H1 (cell line): ENCODE measurements around the gene ABHD8. TPM values are rescaled to one million over a fixed set of nuclear protein-coding genes. Genes with fewer than 3 reads are reported as not detected.

Experiments used
- CTCF ChIA-PET: fragments of 300-600 bp; sonication (Branson Sonifier 250); formaldehyde crosslinking; loops from one replicate; lab custom pipeline; 2021; ENCODE audit not compliant: partially characterized antibody; lab: Charles Lee
- POLR2A ChIA-PET: fragments of 300-600 bp; sonication (Branson Sonifier 250); formaldehyde crosslinking; loops from one replicate; lab custom pipeline; 2021; ENCODE audit warnings: inconsistent platforms; ENCODE audit not compliant: partially characterized antibody; lab: Charles Lee
- DNase-seq, 2 experiments: peaks; one replicate each; pipeline versions ENCODE4 v3.0.0 to v3.0.0-alpha.2; 2010 to 2022; ENCODE audit warnings: low spot score in 2 of 2, low read depth in 1 of 2, mixed read lengths in 1 of 2
- FAIRE-seq: peaks from 2 replicates; lab custom pipeline; 2011; peaks lifted over from hg19 to GRCh38; lab: Jason Lieb, UNC
- H2AFZ ChIP-seq: 2 replicates; pipeline ENCODE4 v1.8.1; 2012; ENCODE audit warnings: low read length, inconsistent platforms
- H2AK5ac ChIP-seq: 2 replicates; pipeline ENCODE4 v1.6.1; 2013; ENCODE audit warnings: low read depth, low read length
- H2BK120ac ChIP-seq: replicated peaks from 2 replicates; pipeline ENCODE3; 2013; ENCODE audit warnings: low read depth, low read length, inconsistent platforms
- H2BK12ac ChIP-seq: 2 replicates; pipeline ENCODE4 v1.6.1; 2013; ENCODE audit warnings: low read depth, low read length
- H2BK15ac ChIP-seq: 2 replicates; pipeline ENCODE4 v1.6.1; 2013; ENCODE audit warnings: low read length
- H2BK20ac ChIP-seq: 2 replicates; pipeline ENCODE4 v1.6.1; 2013; ENCODE audit warnings: low read length
- H2BK5ac ChIP-seq: 2 replicates; pipeline ENCODE4 v1.6.1; 2013; ENCODE audit warnings: low read depth, low read length
- H3K14ac ChIP-seq: 2 replicates; pipeline ENCODE4 v1.6.1; 2013; ENCODE audit warnings: inconsistent platforms; ENCODE audit not compliant: insufficient read length
- H3K18ac ChIP-seq: 2 replicates; pipeline ENCODE4 v1.6.1; 2013; ENCODE audit warnings: low read length; ENCODE audit errors: extremely low read depth
- H3K23ac ChIP-seq: 2 replicates; pipeline ENCODE4 v1.6.1; 2013; ENCODE audit warnings: inconsistent platforms; ENCODE audit not compliant: insufficient read length
- H3K23me2 ChIP-seq: 2 replicates; pipeline ENCODE4 v1.6.1; 2013; ENCODE audit warnings: low read depth, low read length
- H3K27ac ChIP-seq: 2 replicates; pipeline ENCODE4 v1.6.1; 2011; ENCODE audit warnings: low read depth, low read length, inconsistent platforms
- H3K27me3 ChIP-seq, 4 experiments: replicated peaks in 1 of 4; 1 replicate in 1 of 4; 2 replicates in 3 of 4; pipeline versions ENCODE4 v1.6.1 to v1.8.1; 2011 to 2013; ENCODE audit warnings: low read length in 3 of 4, mild to moderate bottlenecking in 3 of 4, inconsistent platforms in 2 of 4, mixed read lengths in 2 of 4, moderate library complexity in 1 of 4; ENCODE audit not compliant: control insufficient read depth in 3 of 4, insufficient read depth in 3 of 4; ENCODE audit errors: extremely low read depth in 1 of 4
- H3K36me3 ChIP-seq, 4 experiments: 2 replicates each; pipeline versions ENCODE4 v1.6.1 to v1.8.1; 2011 to 2013; ENCODE audit warnings: mild to moderate bottlenecking in 4 of 4, low read length in 3 of 4, moderate library complexity in 2 of 4, control low read depth in 1 of 4, inconsistent platforms in 1 of 4; ENCODE audit not compliant: insufficient read depth in 4 of 4, control insufficient read depth in 2 of 4
- H3K4ac ChIP-seq: replicated peaks from 2 replicates; pipeline ENCODE3; 2013; ENCODE audit warnings: low read length, low read depth, mixed read lengths, inconsistent platforms; ENCODE audit not compliant: insufficient read length
- H3K4me1 ChIP-seq, 4 experiments: replicated peaks in 1 of 4; 1 replicate in 1 of 4; 2 replicates in 3 of 4; pipeline versions ENCODE4 v1.6.1 to v1.8.1; 2011 to 2013; ENCODE audit warnings: low read length in 3 of 4, inconsistent platforms in 2 of 4, mixed read lengths in 1 of 4; ENCODE audit not compliant: insufficient read depth in 4 of 4, control insufficient read depth in 3 of 4
- H3K4me2 ChIP-seq, 2 experiments: 2 replicates each; pipeline versions ENCODE4 v1.6.1 to v1.8.1; 2011 to 2013; ENCODE audit warnings: low read depth in 2 of 2, low read length in 2 of 2, control low read depth in 1 of 2, inconsistent platforms in 1 of 2, mild to moderate bottlenecking in 1 of 2; ENCODE audit not compliant: insufficient read depth in 1 of 2
- H3K4me3 ChIP-seq, 4 experiments: fragments of 200-600, 300-600 bp in 1 of 4; sonication (generic), shearing (Covaris generic), sonication (Bioruptor Twin) in 1 of 4; 2 replicates each; pipeline versions ENCODE4 v1.5.1 to v1.8.1; 2011 to 2016; ENCODE audit warnings: low read length in 4 of 4, low read depth in 3 of 4, control low read depth in 2 of 4, inconsistent platforms in 2 of 4, mild to moderate bottlenecking in 2 of 4, mixed read lengths in 1 of 4, moderate library complexity in 1 of 4; ENCODE audit not compliant: insufficient read depth in 2 of 4; ENCODE audit errors: extremely low read depth in 1 of 4
- H3K56ac ChIP-seq: replicated peaks from 2 replicates; pipeline ENCODE3; 2013; ENCODE audit warnings: low read depth, mild to moderate bottlenecking, mixed read lengths, low read length, inconsistent platforms; ENCODE audit not compliant: insufficient read length
- H3K79me1 ChIP-seq: 2 replicates; pipeline ENCODE4 v1.6.1; 2013; ENCODE audit warnings: low read depth, low read length, control low read depth
- H3K79me2 ChIP-seq, 2 experiments: 2 replicates each; pipeline versions ENCODE4 v1.6.1 to v1.8.1; 2012 to 2013; ENCODE audit warnings: low read length in 2 of 2, mild to moderate bottlenecking in 2 of 2, inconsistent platforms in 1 of 2; ENCODE audit not compliant: insufficient read depth in 2 of 2, control insufficient read depth in 1 of 2
- H3K9ac ChIP-seq, 4 experiments: replicated peaks in 1 of 4; 1 replicate in 1 of 4; 2 replicates in 3 of 4; pipeline versions ENCODE4 v1.6.1 to v1.8.1; 2011 to 2013; ENCODE audit warnings: low read depth in 3 of 4, low read length in 3 of 4, control low read depth in 2 of 4, mild to moderate bottlenecking in 2 of 4, moderate library complexity in 2 of 4, inconsistent platforms in 1 of 4; ENCODE audit errors: extremely low read depth in 1 of 4
- H3K9me3 ChIP-seq, 2 experiments: 2 replicates each; pipeline versions ENCODE4 v1.6.1 to v1.8.1; 2012 to 2013; ENCODE audit warnings: mild to moderate bottlenecking in 2 of 2, moderate library complexity in 2 of 2, control low read depth in 1 of 2, inconsistent platforms in 1 of 2, low read depth in 1 of 2, low read length in 1 of 2, mixed read lengths in 1 of 2; ENCODE audit not compliant: insufficient read depth in 2 of 2
- H4K20me1 ChIP-seq, 2 experiments: replicated peaks in 1 of 2; 2 replicates each; pipeline versions ENCODE3 to v1.8.1; 2011 to 2013; ENCODE audit warnings: inconsistent platforms in 2 of 2, low read length in 2 of 2, mild to moderate bottlenecking in 1 of 2; ENCODE audit not compliant: insufficient read depth in 2 of 2, control insufficient read depth in 1 of 2
- H4K5ac ChIP-seq: 2 replicates; pipeline ENCODE4 v1.6.1; 2013; ENCODE audit warnings: low read length, low read depth, mixed read lengths, inconsistent platforms; ENCODE audit not compliant: insufficient read length
- H4K8ac ChIP-seq: 2 replicates; pipeline ENCODE4 v1.8.0; 2013; ENCODE audit warnings: mild to moderate bottlenecking, moderate library complexity, low read length, inconsistent platforms; ENCODE audit not compliant: insufficient read depth; ENCODE audit errors: extremely low read depth
- H4K91ac ChIP-seq: replicated peaks from 2 replicates; pipeline ENCODE3; 2013; ENCODE audit warnings: low read length, mixed read lengths, inconsistent platforms; ENCODE audit not compliant: insufficient read length
- BACH1 ChIP-seq: IDR thresholded peaks from 2 replicates; pipeline ENCODE4 v1.6.1; 2012; ENCODE audit warnings: low read length, improper control_type of control experiment
- E2F6 ChIP-seq: IDR thresholded peaks from 2 replicates; pipeline ENCODE4 v1.6.1; 2012; ENCODE audit warnings: inconsistent platforms
- GABPA ChIP-seq: IDR thresholded peaks from 2 replicates; pipeline ENCODE4 v1.6.1; 2011; ENCODE audit warnings: mild to moderate bottlenecking, low read length, moderate library complexity, borderline replicate concordance; ENCODE audit not compliant: insufficient read depth
- JUN ChIP-seq: IDR thresholded peaks from 2 replicates; pipeline ENCODE4 v1.6.1; 2011; ENCODE audit warnings: low read depth, mild to moderate bottlenecking, improper control_type of control experiment, low read length
- RXRA ChIP-seq: IDR thresholded peaks from 2 replicates; pipeline ENCODE4 v1.6.1; 2011; ENCODE audit warnings: low read depth, mild to moderate bottlenecking, low read length, moderate library complexity; ENCODE audit not compliant: insufficient read depth
- SAP30 ChIP-seq: fragments of 300-600 bp; sonication (generic); IDR thresholded peaks from 2 replicates; pipeline ENCODE4 v1.7.1; 2012; ENCODE audit warnings: low read length, moderate library complexity, mild to moderate bottlenecking, inconsistent platforms; ENCODE audit not compliant: insufficient read depth, insufficient replicate concordance
- SIN3A ChIP-seq, 2 experiments: IDR thresholded peaks in 1 of 2; conservative IDR thresholded peaks in 1 of 2; 2 replicates each; pipeline ENCODE4 v1.6.1; 2011 to 2012; ENCODE audit warnings: low read length in 2 of 2, improper control_type of control experiment in 1 of 2, low read depth in 1 of 2, mild to moderate bottlenecking in 1 of 2
- SP1 ChIP-seq: IDR thresholded peaks from 2 replicates; pipeline ENCODE4 v1.6.1; 2011; ENCODE audit warnings: low read depth, low read length
- SP4 ChIP-seq: IDR thresholded peaks from 2 replicates; pipeline ENCODE4 v1.6.1; 2012; ENCODE audit warnings: low read length, inconsistent platforms
- WGBS, 2 experiments: shearing (Covaris generic) in 1 of 2; methylation state at CpG; one replicate each; pipeline versions ENCODE4 v1.1.6 to v1.1.7; 2013 to 2015; ENCODE audit warnings: low lambda C conversion rate in 2 of 2, mixed read lengths in 2 of 2, inconsistent platforms in 1 of 2, low coverage in 1 of 2, missing lambda C conversion rate in 1 of 2; ENCODE audit not compliant: insufficient replicate concordance in 2 of 2, insufficient coverage in 1 of 2, insufficient read length in 1 of 2; ENCODE audit errors: extremely low coverage in 1 of 2, missing lambda C conversion rate in 1 of 2; 5-methylcytosine and 5-hydroxymethylcytosine counted together
- polyA plus RNA-seq, 7 experiments: library from polyadenylated mRNA; depleted of rRNA in 3 of 7; stranded (reverse) in 5 of 7; unstranded in 2 of 7; fragments of >200 nt in 5 of 7; fragments of 200-250 nt in 2 of 7; gene quantifications; 1 replicate in 5 of 7; 2 replicates in 1 of 7; 4 replicates in 1 of 7; pipeline versions ENCODE4 v1.2.1 to v1.2.3, GENCODE V29; 2011 to 2013; ENCODE audit warnings: missing spikeins in 2 of 7, mixed read lengths in 2 of 7
- total RNA-seq: library from RNA; stranded (reverse); fragmentation: NEBNext Ultra II Directional; extraction: Animal tissue kit (Norgen Biotek cat#: 25700); gene quantifications from 2 replicates; pipeline ENCODE4 v1.2.1, GENCODE V29; 2021

Gene ABHD8
- total and polyA plus RNA-seq, 2 of the 8 experiments (the other 6 are each of a cell fraction or from before 2014, with no cell fraction given), result 11.3 to 18.7 TPM

GRCh38 chr19:17309198-17309964 lies 6.2 kb upstream of the ABHD8 start, which contains the start of gene DDA1:
DDA1 (plus strand) TSS chr19:17309563; CDS start chr19:17309655, 92 bp downstream.
- DNase-seq (peak; percentile 95 to 99), FAIRE-seq (peak; percentile 96)
- ChIA-PET CTCF (interaction anchor here (0.8 to 2.4 kb wide), 13 partner anchors 8 to 211 kb away, joined by 3 to 13 read pairs (median 3); partner anchors contain the start of gene USE1), POLR2A (interaction anchor here (0.7 to 18.5 kb wide), 16 partner anchors 9 to 129 kb away, joined by 3 to 329 read pairs (median 3); partner anchors contain the start of genes ANO8, BABAM1, CCDC194 and USE1)
- Histone ChIP-seq H3K4me1 (peaks cover 5 to 14% (median 7%) of the 10 kb centered on the region in 4 experiments; a peak in 6 of 7 replicates), H2BK5ac (peak within 1 kb of the TSS; percentile 84), H2BK15ac (no peak within 1 kb of the TSS), H3K79me1 (peaks cover 21% of the 10 kb centered on the region), H3K18ac (peak within 1 kb of the TSS; percentile 78), H2BK20ac (no peak within 1 kb of the TSS), H4K8ac (peak within 1 kb of the TSS; percentile 93), H3K4me3 (peak within 1 kb of the TSS; percentile 76 to 92 (median 80)), H3K9me3 (no peaks in the 10 kb centered on the region), H3K4ac (peak within 1 kb of the TSS; percentile 50), H3K23ac (no peak within 1 kb of the TSS), H2AK5ac (no peak within 1 kb of the TSS; the same call in 1 of the 2 replicates), H3K27me3 (no peaks in the 10 kb centered on the region), H2AFZ (no peak within 1 kb of the TSS), H3K4me2 (peak within 1 kb of the TSS; percentile 72 to 82), H4K91ac (peak within 1 kb of the TSS; percentile 63), H3K36me3 (peaks cover under 1 to 7% (median 4%) of the 10 kb centered on the region in 4 experiments), H3K14ac (no peak within 1 kb of the TSS), H2BK120ac (no peak within 1 kb of the TSS), H3K79me2 (peaks cover 8 to 36% of the 10 kb centered on the region in 2 experiments; a peak in 3 of 4 replicates), H3K56ac (peak within 1 kb of the TSS; percentile 70), H3K9ac (peak within 1 kb of the TSS; percentile 55 to 71 (median 65)), H4K20me1 (peaks cover 0 to 14% of the 10 kb centered on the region in 2 experiments), H4K5ac (peak within 1 kb of the TSS; percentile 45), H3K23me2 (peaks cover 9% of the 10 kb centered on the region), H3K27ac (peak within 1 kb of the TSS; percentile 27; the same call in 1 of the 2 replicates), H2BK12ac (0 out of 2 replicates have a peak within 1 kb of the TSS, but pooled peaks have one; percentile 12)
- WGBS, 2 experiments, result 1% methylated on average over 46 of the region's 46 CpGs; no CpG with 5 or more reads in 1 of the 2 experiments
- TF ChIP-seq SP1, result peak; percentile 100
- peak; percentile 49 for TF ChIP-seq SAP30
- no peak for TF ChIP-seq E2F6
- peak; percentile 37 to 56; a peak in 2 of 4 replicates for TF ChIP-seq SIN3A (conservative IDR thresholded peaks at IDR 0.05 in 1 of 2, IDR thresholded peaks at IDR 0.05 in 1 of 2; ENCODE audit: low read depth in 1 of 2, low read length in 2 of 2)
- no peak for TF ChIP-seq BACH1
- TF ChIP-seq GABPA, result peak; percentile 85; the same call in 1 of the 2 replicates
- TF ChIP-seq JUN, result no peak
- no peak for TF ChIP-seq RXRA
- peak; percentile 71; the same call in 1 of the 2 replicates for TF ChIP-seq SP4
